Peyer's patch (tissue), 4 donors: ENCODE measurements around the gene ARMC10. TPM values are rescaled to one million over a fixed set of nuclear protein-coding genes. Genes with fewer than 3 reads are reported as not detected.
"Not testable (repeated sequence)": the region's sequence is repeated elsewhere in the genome, so short reads cannot be mapped to it uniquely, and the experiment has no call there.

Experiments used
- DNase-seq, 3 donors: peaks; one replicate each; pipeline ENCODE4 v3.0.0-alpha.2; 2017 to 2019
- H3K27ac ChIP-seq, 4 donors: fragments of 200-600 bp; sonication (generic); one replicate each; pipeline ENCODE4 v1.5.1; 2016 to 2019
- H3K27me3 ChIP-seq, 2 donors: fragments of 200-600 bp; sonication (generic); one replicate each; pipeline ENCODE4 v1.5.1; 2019
- H3K36me3 ChIP-seq, 3 donors: fragments of 200-600 bp; sonication (generic); one replicate each; pipeline ENCODE4 v1.5.1; 2016 to 2019
- H3K4me1 ChIP-seq, 4 donors: fragments of 200-600 bp; sonication (generic); one replicate each; pipeline ENCODE4 v1.5.1; 2016 to 2019
- H3K4me3 ChIP-seq, 4 donors: fragments of 200-600 bp; sonication (generic); 1 replicate in 3 of 4; 2 replicates in 1 of 4; pipeline ENCODE4 v1.5.1; 2016 to 2019; ENCODE audit warnings: mild to moderate bottlenecking in 1 of 4
- H3K9me3 ChIP-seq, 4 donors: fragments of 200-600 bp; sonication (generic); one replicate each; pipeline ENCODE4 v1.5.1; 2016 to 2019; ENCODE audit warnings: mild to moderate bottlenecking in 1 of 4
- POLR2A ChIP-seq, 2 donors: fragments of 450-650 bp; IDR thresholded peaks; one replicate each; pipeline ENCODE4 v1.5.1; 2017; ENCODE audit warnings: antibody characterized with exemption in 2 of 2, mild to moderate bottlenecking in 2 of 2, moderate library complexity in 2 of 2
- total RNA-seq, 4 donors: library from RNA; depleted of rRNA; stranded (reverse); fragments of >200 nt; gene quantifications; one replicate each; pipeline ENCODE4 v1.1.0, GENCODE V29; 2016
- TF ChIP-seq, protein P1 (sequence below), 6 experiments: fragments of 450-650 bp in 4 of 6; fragments of 200-600 bp in 2 of 6; sonication (generic) in 1 of 6; IDR thresholded peaks; one replicate each; pipeline ENCODE4 v1.5.1; 2017 to 2019; ENCODE audit warnings: antibody characterized with exemption in 6 of 6, mild to moderate bottlenecking in 3 of 6, moderate library complexity in 1 of 6

ARMC10 gene
- total RNA-seq, 4 donors from 2014 or later, result 16.5 to 24.8 (median 18.4) TPM

- no peaks in the 10 kb centered on the region for H3K36me3 ChIP-seq
- DNase-seq, result no peak
- no peak overlapping the region for H3K27ac ChIP-seq
- H3K4me3 ChIP-seq, result no peak overlapping the region
- no peaks in the 10 kb centered on the region for H3K9me3 ChIP-seq
- no peaks in the 10 kb centered on the region for H3K27me3 ChIP-seq
- TF ChIP-seq POLR2A (IDR thresholded peaks at IDR 0.05), result no peak
- TF ChIP-seq, protein P1, sequence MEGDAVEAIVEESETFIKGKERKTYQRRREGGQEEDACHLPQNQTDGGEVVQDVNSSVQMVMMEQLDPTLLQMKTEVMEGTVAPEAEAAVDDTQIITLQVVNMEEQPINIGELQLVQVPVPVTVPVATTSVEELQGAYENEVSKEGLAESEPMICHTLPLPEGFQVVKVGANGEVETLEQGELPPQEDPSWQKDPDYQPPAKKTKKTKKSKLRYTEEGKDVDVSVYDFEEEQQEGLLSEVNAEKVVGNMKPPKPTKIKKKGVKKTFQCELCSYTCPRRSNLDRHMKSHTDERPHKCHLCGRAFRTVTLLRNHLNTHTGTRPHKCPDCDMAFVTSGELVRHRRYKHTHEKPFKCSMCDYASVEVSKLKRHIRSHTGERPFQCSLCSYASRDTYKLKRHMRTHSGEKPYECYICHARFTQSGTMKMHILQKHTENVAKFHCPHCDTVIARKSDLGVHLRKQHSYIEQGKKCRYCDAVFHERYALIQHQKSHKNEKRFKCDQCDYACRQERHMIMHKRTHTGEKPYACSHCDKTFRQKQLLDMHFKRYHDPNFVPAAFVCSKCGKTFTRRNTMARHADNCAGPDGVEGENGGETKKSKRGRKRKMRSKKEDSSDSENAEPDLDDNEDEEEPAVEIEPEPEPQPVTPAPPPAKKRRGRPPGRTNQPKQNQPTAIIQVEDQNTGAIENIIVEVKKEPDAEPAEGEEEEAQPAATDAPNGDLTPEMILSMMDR (IDR thresholded peaks at IDR 0.05), result no peak
- H3K4me1 ChIP-seq, result peaks cover 3 to 16% (median 7%) of the 10 kb centered on the region in 4 donors
These were observed 2.4 kb downstream of the ARMC10 start for GRCh38 chr7:103077318-103077717.

DNA sequence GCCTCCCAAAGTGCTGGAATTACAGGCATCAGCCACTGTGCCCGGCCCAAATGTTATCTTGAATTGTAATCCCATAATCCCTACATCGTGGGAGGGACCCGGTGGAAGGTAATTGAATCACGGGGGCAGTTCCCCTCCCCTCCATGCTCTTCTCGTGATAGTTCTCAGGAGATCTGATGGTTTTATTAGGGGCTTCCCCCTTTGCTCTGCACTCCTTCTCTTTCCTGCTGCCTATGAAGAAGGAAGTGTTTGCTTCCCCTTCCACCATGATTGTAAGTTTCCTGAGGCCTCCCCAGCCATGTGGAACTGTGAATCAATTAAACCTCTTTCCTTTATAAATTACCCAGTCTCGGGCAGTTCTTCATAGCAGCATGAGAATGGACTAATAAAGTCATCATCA is 3.3 kb downstream of the ARMC10 start:
- H3K27me3 ChIP-seq, H3K27ac ChIP-seq, H3K36me3 ChIP-seq, DNase-seq, H3K9me3 ChIP-seq, H3K4me3 ChIP-seq: not testable (repeated sequence)
- peaks cover 3 to 16% (median 7%) of the 10 kb centered on the region in 4 donors for H3K4me1 ChIP-seq

- DNase-seq, result no peak
- Histone ChIP-seq H3K9me3 (no peaks in the 10 kb centered on the region), H3K36me3 (peaks cover 0 to 17% (median 0%) of the 10 kb centered on the region in 3 donors), H3K27ac (no peak overlapping the region), H3K4me1 (peaks cover 3 to 11% (median 4%) of the 10 kb centered on the region in 4 donors), H3K4me3 (no peak overlapping the region), H3K27me3 (no peaks in the 10 kb centered on the region)
- no peak for TF ChIP-seq POLR2A (IDR thresholded peaks at IDR 0.05)
- TF ChIP-seq, protein P1 (IDR thresholded peaks at IDR 0.05), result no peak
These were observed 4.9 kb downstream of the ARMC10 start for GRCh38 chr7:103079836-103080235.

DNA sequence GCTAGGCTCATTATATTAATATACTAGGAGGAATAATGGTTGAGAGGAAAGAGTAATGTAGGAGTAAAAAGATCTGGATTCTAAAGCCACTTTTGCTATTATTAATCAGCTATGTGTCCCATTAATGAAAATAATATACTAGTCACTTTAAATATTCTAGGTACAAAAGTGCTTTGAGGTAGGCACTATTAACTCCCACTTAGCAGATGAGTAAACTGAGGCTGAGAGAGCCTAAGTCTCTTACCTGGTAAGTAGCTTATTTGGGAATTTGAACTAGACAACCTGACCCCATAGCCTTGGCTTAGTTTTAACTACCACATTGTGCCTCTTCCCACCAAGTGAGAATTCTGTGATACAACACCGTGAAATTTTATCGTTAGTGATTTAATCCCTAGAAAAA is 6.0 kb downstream of the ARMC10 start:
- Histone ChIP-seq H3K4me1 (peaks cover 0 to 11% (median 3%) of the 10 kb centered on the region in 4 donors), H3K9me3 (no peaks in the 10 kb centered on the region), H3K36me3 (peaks cover 0 to 23% (median 0%) of the 10 kb centered on the region in 3 donors), H3K4me3 (no peak overlapping the region), H3K27me3 (no peaks in the 10 kb centered on the region), H3K27ac (no peak overlapping the region)
- DNase-seq, result no peak
- TF ChIP-seq POLR2A (IDR thresholded peaks at IDR 0.05), result no peak

DNA sequence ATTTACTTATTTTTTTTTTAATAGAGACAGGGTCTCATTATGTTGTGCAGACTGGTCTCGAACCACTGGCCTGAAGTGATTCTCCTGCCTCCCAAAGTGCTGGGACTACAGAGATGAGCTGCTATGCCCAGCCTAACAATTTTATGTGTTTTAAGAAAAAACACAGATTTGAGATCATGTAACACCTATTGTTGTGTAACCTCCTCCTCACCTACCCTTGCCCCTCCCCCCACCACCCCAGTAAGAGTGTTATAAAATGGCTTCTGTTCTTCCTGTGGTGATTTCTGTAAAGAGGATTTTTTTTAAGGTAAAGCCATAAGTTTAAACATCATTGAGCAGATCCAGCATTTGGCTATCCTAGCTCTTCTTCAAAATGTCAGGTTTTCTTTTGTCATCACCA is 7.6 kb downstream of the ARMC10 start:
- Histone ChIP-seq H3K27me3 (no peaks in the 10 kb centered on the region), H3K4me3 (no peak overlapping the region), H3K27ac (no peak overlapping the region), H3K4me1 (no peaks in the 10 kb centered on the region), H3K36me3 (peaks cover 0 to 32% (median 0%) of the 10 kb centered on the region in 3 donors), H3K9me3 (no peaks in the 10 kb centered on the region)
- no peak for DNase-seq
- no peak for TF ChIP-seq POLR2A (IDR thresholded peaks at IDR 0.05)
- TF ChIP-seq, protein P1 (IDR thresholded peaks at IDR 0.05), result no peak

GRCh38 chr7:103083210-103083609 is 8.3 kb downstream of the ARMC10 start:
- Histone ChIP-seq H3K4me3 (no peak overlapping the region), H3K27ac (no peak overlapping the region), H3K4me1 (no peaks in the 10 kb centered on the region), H3K36me3 (peaks cover 0 to 33% (median 0%) of the 10 kb centered on the region in 3 donors), H3K9me3 (no peaks in the 10 kb centered on the region), H3K27me3 (no peaks in the 10 kb centered on the region)
- no peak for TF ChIP-seq POLR2A (IDR thresholded peaks at IDR 0.05)
- TF ChIP-seq, protein P1 (IDR thresholded peaks at IDR 0.05), result no peak
- DNase-seq, result no peak

DNA sequence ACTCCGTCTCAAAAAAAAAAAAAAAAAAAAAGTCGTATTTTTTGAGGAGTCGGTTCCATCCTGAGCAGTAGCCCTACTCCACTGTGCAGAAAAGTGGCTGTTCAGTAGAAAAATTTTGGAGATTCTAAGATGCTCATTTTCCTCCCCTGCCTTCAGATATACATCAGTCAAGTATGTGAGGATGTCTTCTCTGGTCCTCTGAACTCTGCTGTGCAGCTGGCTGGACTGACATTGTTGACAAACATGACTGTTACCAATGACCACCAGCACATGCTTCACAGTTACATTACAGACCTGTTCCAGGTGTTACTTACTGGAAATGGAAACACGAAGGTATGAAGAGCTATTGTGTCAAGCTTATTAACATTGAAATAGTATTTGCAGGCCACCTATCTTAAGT is 17.4 kb downstream of the ARMC10 start:
- H3K36me3 ChIP-seq, result peaks cover 0 to 26% (median 0%) of the 10 kb centered on the region in 3 donors

More for the DNA sequence above, 17.4 kb downstream of the ARMC10 start:
- DNase-seq, H3K4me3 ChIP-seq, H3K9me3 ChIP-seq, H3K27me3 ChIP-seq, H3K4me1 ChIP-seq, H3K27ac ChIP-seq: not testable (repeated sequence)
